Activated CD8-positive, alpha-beta memory T cell treated with anti-CD3 and anti-CD28 coated beads for 36 hours (primary cell): ENCODE results near the gene BBOX1. TPM values are rescaled to one million over a fixed set of nuclear protein-coding genes. Genes with fewer than 3 reads are reported as not detected.
"Not testable (repeated sequence)": the region's sequence is repeated elsewhere in the genome, so short reads cannot be mapped to it uniquely, and the experiment has no call there.

ENCODE experiments used
- CTCF ChIA-PET: fragments of 350-600 bp; sonication (Branson Sonifier 250); formaldehyde crosslinking; loops from one replicate; lab custom pipeline; 2021; ENCODE audit warnings: antibody characterized with exemption; lab: Charles Lee
- POLR2A ChIA-PET: fragments of 350-600 bp; sonication (Branson Sonifier 250); formaldehyde crosslinking; loops from one replicate; lab custom pipeline; 2021; ENCODE audit warnings: antibody characterized with exemption; lab: Charles Lee
- total RNA-seq, 2 experiments: library from RNA; stranded (reverse); gene quantifications; one replicate each; pipeline ENCODE4 v1.2.3, GENCODE V29; 2021

The BBOX1 gene
- total RNA-seq, 2 experiments from 2014 or later: not detected

DNA sequence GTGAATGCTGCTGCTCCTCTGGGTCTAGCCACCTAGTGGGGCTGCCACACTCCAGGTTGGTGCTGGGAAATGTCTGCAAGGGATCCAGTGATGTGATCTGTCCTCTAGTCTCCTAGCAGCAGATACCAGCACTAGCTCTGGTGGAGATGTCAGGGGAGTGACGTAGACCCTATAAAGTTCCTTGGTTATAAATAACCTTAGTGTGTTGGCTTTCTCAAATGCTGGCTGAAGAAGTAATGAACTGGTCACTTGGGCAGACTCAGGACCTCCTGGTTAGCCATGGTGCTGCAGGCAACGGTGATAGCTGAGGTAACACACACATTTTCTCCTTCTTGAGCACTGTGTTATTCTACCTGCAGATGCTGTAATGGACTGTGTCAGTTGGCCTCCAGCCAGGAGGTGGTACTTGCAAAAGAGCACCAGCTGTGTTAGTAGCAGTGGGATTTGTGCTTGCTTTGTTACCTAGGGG, 35.5 kb downstream of the BBOX1 start:
- ChIA-PET POLR2A (no interaction called here), CTCF (no interaction called here)

DNA sequence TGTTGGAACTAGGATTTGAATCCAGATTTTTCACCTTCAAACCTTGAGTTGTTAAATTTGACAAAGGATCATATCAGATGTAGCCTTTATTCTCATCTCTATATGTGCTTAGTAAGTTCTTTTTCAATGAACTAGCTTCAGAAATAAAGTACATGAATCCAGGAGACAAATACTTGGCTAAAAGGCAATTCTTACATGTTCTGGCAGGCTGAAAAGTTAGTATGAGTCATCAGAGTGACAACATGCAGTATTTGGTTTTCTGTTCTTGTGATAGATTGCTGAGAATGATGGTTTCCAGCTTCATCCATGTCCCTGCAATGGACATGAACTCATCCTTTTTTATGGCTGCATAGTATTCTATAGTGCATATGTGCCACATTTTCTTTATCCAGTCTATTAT, 40.4 kb downstream of the BBOX1 start:
- POLR2A ChIA-PET: no interaction called here

GRCh38 chr11:27083241-27083640, 42.6 kb downstream of the BBOX1 start:
- CTCF ChIA-PET: no interaction called here
- POLR2A ChIA-PET: no interaction called here

More for the DNA sequence above, 40.4 kb downstream of the BBOX1 start:
- CTCF ChIA-PET: no interaction called here

DNA sequence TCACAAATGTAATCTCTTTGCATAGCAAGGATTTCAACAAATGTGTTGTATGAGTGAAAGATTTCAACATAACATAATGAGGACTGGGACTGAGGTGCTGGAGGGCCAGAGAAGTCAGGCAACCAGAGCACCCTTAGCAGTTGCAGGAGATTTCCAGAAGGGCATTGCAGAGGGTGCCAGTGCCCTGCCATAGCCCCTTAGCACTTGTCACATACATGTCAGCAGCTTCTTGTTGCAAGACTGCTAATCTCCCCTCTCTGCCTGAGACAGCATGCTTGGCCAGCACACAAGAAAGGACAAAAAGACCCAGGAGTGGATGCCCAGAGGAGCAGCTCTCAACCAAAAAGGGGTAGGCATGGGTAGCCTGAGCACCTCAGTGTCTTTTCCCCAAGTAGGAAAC, 43.2 kb downstream of the BBOX1 start:
- CTCF ChIA-PET: no interaction called here
- POLR2A ChIA-PET: no interaction called here

GRCh38 chr11:27084518-27084917, 43.9 kb downstream of the BBOX1 start:
- ChIA-PET POLR2A (no interaction called here), CTCF (no interaction called here)

GRCh38 chr11:27085111-27085510, 44.5 kb downstream of the BBOX1 start:
- CTCF ChIA-PET: no interaction called here
- POLR2A ChIA-PET: no interaction called here

GRCh38 chr11:27085605-27086004, 45.0 kb downstream of the BBOX1 start:
- ChIA-PET CTCF (no interaction called here), POLR2A (no interaction called here)

GRCh38 chr11:27087432-27087831, 46.8 kb downstream of the BBOX1 start:
- POLR2A ChIA-PET: no interaction called here
- CTCF ChIA-PET: interaction anchor here (0.6 kb wide), 1 partner anchor 46 kb away, joined by 3 read pairs; no protein-coding TSS in a partner anchor

DNA sequence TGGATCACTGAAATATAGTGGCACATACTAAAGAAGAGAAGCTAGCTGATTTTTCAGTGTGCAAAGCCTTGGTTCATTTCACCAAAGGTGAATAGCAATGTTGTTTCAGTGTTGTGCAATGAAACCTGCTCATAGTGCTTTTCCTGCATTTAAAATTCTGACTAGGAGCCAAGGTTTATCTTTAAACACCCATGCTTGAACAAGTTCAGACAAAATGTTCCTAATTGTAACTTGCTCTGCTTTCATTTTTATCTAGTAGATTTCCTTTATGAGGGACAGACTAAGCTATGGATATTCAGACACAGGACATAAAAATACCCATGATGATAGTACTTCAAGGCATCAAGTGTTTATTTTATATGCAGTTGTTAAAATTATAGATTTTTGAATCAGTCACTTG, 47.7 kb downstream of the BBOX1 start:
- POLR2A ChIA-PET: no interaction called here
- CTCF ChIA-PET: no interaction called here

DNA sequence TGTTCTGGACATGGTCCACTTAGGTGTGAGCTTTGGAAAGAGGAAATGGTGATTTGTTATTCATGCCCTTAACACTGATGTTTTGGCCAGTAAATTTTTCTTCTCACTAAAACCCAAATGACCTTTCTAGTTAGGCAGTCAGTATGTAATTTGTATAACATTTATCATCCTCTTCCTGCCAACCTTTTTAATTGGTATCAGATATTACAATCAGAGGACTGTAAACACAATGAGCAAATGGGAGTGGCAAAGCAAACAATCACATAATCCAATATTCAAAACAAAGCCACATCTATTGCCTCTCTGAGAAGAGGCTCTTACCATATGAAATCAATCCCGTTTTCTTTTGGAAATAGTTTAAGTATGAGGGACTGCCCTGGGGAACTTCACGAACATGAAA, 49.1 kb downstream of the BBOX1 start:
- ChIA-PET CTCF (no interaction called here), POLR2A (no interaction called here)

DNA sequence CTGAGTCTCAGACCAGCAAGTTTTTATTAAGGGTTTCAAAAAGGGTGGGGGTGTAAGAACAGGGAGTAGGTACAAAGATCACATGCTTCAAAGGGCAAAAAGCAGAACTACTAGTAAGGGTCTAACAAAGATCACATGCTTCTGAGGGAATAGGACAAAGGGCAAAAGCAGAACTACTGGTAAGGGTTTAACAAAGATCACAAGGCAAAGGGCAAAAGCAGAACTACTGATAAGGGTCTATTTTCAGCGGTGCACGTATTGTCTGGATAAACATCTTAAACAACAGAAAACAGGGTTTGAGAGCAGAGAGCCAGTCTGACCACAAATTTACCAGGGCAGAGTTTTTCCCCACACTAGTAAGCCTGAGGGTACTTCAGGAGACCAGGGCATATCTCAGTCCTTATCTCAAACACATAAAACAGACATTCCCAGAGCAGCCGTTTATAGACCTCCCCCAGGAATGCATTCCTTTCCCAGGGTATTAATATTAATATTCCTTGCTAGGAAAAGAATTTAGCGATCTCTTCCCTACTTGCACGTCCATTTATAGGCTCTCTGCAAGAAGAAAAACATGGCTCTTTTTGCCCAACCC, 49.8 kb downstream of the BBOX1 start:
- CTCF ChIA-PET, POLR2A ChIA-PET: not testable (repeated sequence)

- CTCF ChIA-PET: no interaction called here
- POLR2A ChIA-PET: no interaction called here
These were observed 53.5 kb downstream of the BBOX1 start for GRCh38 chr11:27094120-27094519.

DNA sequence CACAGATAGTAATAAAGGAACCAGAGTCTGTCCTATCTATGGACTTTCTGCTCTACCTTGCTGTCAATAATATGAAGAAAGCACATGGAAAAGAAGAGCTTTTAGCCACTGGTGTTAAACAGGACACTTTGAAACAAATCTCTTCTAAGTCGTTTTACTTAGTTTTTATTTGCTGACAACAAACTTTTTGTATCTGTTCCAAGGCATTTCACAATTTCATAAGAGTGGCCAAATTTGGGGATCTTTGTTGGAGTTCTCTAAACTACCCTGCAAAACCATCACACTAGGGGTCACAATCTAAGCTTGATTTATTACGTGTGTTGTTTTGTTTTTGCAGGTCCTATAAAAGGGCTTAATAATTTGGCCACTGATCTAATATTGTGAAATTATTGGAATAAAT, 54.4 kb downstream of the BBOX1 start:
- ChIA-PET CTCF (no interaction called here), POLR2A (no interaction called here)

- ChIA-PET CTCF (no interaction called here), POLR2A (no interaction called here)
These were observed 55.3 kb downstream of the BBOX1 start for GRCh38 chr11:27095887-27096286.

- POLR2A ChIA-PET: no interaction called here
- CTCF ChIA-PET: no interaction called here
These were observed 56.9 kb downstream of the BBOX1 start for GRCh38 chr11:27097551-27097950.

DNA sequence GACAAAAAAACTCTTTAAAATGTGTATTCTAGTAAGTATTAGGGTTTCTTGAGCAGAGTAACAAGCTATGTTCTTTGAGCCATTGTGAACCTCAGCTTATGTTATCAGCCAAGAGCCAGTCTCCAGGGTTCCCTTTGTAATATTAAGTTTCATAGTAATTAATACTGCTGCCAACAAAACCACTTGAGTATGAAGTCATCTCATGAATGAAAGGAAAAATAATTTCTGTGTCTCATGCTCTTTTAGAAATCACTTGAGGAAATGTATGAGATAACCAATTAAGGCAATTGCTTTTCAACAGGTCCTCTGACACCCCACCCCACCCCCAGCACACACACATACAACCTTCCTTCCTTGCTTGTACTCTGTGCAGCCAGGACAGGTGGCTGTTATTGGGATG, 59.9 kb downstream of the BBOX1 start:
- POLR2A ChIA-PET: no interaction called here

DNA sequence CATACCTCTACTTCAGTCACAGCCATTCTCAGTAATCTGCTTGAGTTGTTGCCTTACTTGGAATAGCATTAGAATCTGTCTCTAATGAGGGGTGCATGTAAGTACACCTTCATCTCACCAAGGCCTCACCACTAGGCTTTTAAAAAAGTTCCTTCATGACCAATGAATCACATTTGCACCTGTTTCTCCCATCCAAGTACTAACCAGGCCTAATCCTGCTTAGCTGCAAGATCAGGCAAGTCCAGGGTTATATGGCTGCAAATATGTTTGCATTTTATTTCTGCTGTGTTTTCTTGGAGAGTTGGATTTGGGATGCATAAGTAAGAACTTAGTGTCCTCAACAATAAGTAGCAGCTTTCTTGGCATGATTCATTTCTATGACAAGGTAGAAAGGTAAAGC, 66.9 kb downstream of the BBOX1 start:
- ChIA-PET POLR2A (no interaction called here), CTCF (no interaction called here)

More for the DNA sequence above, 59.9 kb downstream of the BBOX1 start:
- CTCF ChIA-PET: no interaction called here

DNA sequence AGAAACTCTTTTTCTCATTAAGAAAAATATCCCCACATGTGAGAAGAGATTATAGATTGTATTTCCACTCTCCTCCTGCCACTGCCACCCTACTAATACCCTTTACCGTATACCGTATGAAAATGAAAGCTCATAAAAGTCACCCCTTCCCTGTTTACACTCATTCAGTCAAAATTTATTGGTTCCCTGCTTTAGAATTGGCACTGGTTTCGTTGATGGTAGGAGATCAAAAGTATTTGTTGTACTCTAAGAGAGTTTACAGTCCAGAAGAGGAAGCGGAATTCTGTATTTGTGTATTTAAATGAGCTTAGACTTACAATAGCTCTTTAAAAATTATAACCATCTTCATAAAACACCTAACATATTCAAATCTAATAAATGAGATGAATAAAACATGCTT, 68.2 kb downstream of the BBOX1 start:
- ChIA-PET CTCF (no interaction called here), POLR2A (no interaction called here)

- ChIA-PET POLR2A (no interaction called here), CTCF (no interaction called here)
These were observed 71.3 kb downstream of the BBOX1 start for GRCh38 chr11:27111896-27112295.

DNA sequence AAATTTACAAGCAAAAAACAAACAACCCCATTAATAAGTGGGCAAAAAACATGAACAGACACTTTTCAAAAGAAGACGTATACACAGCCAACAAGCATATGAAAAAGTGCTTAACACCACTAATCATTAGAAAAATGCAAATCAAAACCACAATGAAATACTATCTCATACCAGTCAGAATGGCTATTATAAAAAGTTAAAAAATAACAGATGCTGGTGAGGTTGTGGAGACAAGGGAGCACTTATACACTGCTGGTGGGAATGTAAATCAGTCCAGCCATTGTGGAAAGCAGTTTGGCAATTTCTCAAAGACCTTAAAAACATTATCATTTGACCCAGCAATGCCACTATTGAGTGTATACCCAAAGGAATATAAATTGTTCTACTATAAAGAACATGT, 72.3 kb downstream of the BBOX1 start:
- CTCF ChIA-PET: no interaction called here

GRCh38 chr11:27115051-27115650, 74.5 kb downstream of the BBOX1 start:
- POLR2A ChIA-PET: no interaction called here
- CTCF ChIA-PET: no interaction called here

More for the DNA sequence above, 72.3 kb downstream of the BBOX1 start:
- POLR2A ChIA-PET: no interaction called here
